Mesenteric fat pad (tissue), 1 donor: Measurements from ENCODE around the gene WNT9A. TPM values are rescaled to one million over a fixed set of nuclear protein-coding genes. Genes with fewer than 3 reads are reported as not detected.
"Not testable (repeated sequence)": the region's sequence is repeated elsewhere in the genome, so short reads cannot be mapped to it uniquely, and the experiment has no call there.

Source experiments
- DNase-seq: peaks from one replicate; pipeline ENCODE4 v3.0.0-alpha.2; 2020; ENCODE audit warnings: low spot score
- long read RNA-seq: library from polyadenylated mRNA; unstranded; transcript quantifications from one replicate; pipeline ENCODE4 v2.0.0, GENCODE V29; 2020
- total RNA-seq: library from RNA; stranded (reverse); fragmentation: NEBNext Ultra II Directional; extraction: Animal tissue kit (Norgen Biotek cat#: 25700); gene quantifications from one replicate; pipeline ENCODE4 v1.2.1, GENCODE V29; 2021
- donor health status: DM: yes; HTN: yes; CAD: no.

The WNT9A gene, protein sequence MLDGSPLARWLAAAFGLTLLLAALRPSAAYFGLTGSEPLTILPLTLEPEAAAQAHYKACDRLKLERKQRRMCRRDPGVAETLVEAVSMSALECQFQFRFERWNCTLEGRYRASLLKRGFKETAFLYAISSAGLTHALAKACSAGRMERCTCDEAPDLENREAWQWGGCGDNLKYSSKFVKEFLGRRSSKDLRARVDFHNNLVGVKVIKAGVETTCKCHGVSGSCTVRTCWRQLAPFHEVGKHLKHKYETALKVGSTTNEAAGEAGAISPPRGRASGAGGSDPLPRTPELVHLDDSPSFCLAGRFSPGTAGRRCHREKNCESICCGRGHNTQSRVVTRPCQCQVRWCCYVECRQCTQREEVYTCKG
- 1.3 TPM for total RNA-seq
- long read RNA-seq, partial matches to known transcripts: 0 of 3 reads
- long read RNA-seq, other reads (novel, unspliced or antisense): 2 of 3 reads

DNA sequence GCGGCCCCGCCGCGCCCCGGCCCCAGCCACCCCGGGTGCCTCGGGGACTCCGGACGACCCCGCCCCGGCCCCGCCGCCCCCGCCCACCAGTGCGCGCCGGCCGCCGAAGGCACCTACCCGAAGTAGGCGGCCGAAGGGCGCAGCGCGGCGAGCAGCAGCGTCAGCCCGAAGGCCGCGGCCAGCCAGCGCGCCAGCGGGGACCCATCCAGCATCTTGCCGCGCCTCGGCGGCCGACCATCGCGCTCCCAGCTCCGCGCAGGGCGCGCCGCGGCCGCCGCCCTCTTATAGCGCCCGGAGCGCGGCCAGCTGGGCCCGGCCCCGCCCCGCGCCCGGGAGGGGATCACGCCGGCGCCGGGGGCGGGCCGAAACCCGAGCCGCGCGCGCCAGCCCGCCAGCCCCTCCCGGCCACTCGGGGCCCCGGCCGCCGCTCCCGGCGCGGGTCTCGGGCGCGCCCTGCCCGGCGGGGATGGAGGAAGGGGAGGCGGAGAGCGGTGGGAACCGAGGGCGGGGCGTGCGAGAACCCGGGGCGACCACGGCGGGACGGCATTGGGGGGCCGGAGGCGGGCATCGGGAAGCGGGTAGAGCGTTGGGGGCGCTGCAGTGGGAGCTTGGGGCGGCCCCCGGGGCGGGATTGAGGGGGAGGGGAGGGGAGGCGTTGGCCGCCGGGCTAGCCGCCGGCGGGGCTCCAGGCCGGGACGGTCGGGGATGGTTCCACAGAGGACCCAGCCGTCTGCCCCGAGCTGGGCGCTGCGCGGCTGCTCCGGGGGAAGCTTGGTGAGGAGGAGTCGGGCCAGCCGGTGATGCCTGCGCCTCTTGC, at the start of gene WNT9A:
Gene WNT9A (minus strand): TSS at position 257 of the 817 bp plus-strand sequence. CDS start 45 bp downstream, at position 212.
- peak; percentile 87 for DNase-seq

DNA sequence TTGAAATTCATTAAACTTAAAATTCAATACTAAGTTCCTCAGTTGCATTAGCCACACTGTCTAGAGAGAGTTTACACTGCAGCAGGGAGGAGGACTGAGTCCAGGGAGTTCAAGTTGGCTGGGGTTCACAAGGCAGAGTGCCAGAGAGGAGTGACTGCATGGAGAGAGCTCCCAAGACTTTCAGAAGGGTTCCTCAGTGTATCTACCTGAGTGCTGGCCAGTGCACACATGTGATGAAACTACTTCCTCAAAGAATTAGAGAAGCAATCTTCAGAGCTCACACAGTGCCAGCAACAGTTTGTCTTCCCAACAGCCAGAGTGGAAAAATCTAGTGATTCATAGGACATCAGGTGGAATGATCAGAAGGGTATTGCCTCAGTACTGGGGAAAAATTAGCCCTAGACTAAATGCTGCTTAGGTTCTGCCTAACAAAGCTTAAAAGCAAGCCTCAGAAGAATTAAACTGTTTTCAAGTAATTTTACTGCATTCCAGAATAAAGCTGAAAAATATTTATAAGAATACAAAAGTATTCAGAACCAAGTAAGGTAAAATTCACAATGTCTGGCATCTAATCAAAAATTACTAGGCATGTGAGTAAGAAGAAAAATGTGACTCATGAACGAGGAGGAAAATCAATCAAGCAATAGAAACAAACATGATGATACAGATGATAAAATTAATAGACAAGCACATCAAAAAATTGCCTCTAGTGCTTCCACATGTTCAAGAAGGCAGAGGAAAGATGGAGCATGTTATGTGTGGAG, 48.6 kb upstream of the WNT9A start:
- DNase-seq: peak; percentile 22

DNA sequence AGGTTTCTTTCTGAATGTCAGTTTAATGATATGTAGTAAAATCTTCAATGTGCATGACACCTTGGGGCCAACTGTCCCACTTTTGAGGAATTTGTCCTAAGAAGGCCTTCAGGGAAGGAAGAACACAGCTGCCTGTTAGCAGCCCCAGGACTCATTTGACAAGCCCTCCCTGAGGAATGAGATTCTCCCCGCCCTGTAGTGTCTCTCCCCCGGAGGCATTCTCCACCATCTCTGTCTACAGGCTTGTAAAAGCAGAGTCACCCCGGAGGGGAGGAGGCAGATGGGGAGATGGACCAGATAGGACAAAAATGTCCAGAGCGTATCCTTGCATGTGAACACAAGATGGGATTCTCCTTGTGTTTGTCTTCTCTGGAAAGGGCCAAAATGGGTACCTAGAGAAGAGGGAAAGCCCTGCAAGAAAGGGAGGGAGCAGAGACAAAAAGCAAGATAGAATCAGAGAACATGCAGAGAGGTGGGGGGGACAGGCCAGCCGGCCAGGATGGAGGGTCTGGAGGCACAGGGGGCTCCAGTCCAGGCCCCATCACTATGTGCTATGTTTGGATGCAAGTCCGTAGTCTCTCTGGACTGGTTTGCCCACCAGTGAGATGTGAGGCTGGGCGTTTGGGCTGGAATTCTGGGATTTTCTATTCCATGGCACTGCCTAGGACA, 47.0 kb upstream of the WNT9A start:
- DNase-seq: peak; percentile 53

DNA sequence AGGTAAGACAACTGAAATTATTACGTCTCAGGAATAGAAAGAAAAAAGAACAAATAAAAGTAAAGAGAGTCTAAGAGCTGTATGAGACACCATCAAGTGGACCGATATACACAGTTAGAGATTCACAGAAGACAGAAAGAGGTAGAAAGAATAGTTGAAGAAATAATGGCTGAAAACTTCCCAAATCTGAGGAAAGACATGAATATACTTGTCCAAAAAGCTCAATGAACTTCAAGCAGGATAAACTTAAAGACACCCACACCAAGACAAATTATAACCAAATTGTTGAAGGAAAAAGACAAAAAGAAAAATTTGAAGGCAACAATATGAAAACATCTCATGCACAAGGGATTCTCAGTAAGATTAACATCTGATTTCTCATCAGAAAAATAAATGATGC, 39.4 kb upstream of the WNT9A start:
- no peak for DNase-seq

DNA sequence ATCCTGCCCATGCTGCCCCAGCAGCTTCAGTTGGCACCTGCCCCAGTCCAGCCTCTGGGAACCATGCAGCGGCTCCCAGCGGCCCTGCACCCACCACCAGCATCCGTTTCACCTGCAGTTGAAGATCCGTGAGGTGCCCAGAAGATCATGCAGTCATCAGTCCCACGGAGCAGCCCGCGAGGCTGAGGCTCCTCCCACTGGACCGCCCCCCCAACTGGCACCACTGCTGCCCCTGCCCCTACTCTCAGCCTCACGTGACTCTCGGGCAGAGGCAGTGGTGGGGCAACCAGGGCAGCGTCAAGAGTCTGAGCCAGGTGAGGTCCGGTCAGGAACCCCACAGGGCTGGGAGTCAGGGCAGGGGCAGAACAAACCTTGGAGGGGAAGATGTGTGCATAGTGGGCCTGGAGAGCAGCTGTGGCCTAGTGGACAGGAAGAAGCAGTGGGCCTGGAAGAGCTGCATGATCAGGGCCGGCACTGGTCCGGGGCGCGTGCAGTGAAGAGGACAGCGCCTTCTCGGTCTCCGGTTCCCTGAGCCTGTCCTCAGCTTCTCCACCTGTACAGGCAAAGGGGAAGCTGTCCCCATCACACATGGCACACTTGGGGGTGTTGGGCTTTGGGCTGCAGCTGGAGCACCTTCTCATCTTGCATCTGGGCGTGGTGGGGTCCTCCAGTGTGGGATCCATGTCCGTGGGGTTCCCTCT, 28.0 kb upstream of the WNT9A start:
- peak; percentile 82 for DNase-seq

DNA sequence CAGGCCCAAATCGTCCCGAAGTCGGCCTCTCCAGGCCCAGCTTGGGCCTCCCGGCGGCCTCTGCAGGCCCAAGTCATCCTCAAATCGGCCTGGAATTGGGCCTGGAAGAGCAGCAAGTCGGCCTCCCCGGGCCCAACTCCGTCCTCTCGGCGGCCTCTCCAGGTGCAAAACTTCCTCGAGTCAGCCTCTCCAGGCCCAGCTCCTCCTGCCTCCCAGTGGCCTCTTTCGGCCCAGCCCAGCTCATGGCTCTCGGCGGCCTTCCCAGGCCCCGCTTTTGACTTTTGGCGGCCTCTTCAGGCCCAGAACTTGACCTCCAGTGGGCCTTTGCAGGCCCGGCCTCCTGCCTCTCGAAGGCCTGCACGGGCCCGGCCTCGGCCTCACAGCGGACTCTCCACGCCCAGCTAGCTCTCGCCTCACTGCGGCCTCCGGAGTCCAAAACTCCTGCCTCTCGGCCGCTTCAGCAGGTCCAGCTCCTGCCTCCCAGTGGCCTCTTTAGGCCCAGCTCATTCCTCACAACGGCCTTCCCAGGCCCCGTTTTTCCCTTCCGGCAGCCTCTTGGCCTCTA, 26.1 kb upstream of the WNT9A start:
- DNase-seq: not testable (repeated sequence)

DNA sequence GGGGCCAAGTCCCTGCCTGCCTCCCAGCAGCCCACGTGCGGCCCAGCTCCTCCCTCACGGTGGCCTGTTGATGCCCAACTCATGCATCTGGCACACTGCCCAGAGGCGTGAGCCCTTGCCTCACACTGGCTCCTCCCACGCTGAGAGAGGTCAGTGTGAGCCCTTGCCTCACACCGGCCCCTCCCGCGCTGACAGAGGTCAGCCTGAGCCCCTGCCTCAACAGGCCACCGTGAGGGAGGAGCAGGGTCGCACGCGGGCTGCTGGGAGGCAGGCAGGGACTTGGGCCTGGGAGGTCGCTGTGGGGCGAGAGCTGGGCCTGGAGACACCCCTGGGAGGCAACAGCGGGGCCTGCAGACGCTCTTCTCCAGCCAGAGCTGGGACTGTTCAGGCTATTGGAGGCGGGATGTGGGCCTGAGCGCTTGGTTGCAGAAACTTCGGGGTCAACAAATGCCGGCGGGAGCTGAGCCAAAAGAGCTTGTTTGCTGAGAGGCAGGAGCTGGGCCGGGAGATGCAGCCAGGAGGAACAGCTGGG, 25.2 kb upstream of the WNT9A start:
- DNase-seq: peak; percentile 90

DNA sequence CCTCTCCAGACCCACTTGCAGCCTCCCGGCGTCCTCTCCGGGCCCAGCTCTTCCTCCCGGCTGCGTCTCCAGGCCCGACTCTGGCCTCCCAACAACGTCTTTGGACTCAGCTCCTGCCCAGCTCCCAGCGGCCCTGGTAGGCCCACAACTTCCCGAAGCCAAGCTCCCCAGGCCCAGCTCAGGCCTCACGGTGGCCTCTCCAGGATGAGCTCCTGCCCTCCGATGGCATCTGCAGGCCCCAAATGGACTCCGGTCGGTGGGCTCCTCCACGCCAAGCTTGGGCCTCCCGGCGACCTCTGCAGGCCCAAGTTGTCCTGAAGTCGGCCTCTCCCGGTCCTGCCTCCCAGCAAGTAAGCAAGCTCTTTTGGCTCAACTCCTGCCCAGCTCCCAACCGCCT, 24.5 kb upstream of the WNT9A start:
- not testable (repeated sequence) for DNase-seq

DNA sequence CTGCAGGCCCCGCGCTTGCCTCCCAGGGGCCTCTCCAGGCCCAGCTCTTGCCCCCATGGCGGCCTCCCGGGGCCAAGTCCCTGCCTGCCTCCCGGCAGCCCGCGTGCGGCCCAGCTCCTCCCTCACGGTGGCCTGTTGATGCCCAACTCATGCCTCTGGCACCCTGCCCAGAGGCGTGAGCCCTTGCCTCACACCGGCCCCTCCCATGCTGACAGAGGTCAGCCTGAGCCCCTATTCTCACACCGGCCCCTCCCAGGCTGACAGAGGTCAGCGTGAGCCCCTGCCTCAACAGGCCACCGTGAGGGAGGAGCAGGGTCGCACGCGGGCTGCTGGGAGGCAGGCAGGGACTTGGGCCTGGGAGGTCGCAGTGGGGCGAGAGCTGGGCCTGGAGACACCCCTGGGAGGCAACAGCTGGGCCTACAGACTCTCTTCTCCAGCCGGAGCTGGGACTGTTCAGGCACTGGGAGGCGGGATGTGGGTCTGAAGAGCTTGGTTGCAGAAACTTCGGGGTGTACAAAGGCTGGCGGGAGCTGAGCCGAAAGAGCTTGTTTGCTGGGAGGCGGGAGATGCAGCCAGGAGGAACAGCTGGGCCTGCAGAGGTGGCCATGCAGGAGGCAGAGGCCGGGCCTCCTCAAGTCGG, 24.0 kb upstream of the WNT9A start:
- DNase-seq: not testable (repeated sequence)

DNA sequence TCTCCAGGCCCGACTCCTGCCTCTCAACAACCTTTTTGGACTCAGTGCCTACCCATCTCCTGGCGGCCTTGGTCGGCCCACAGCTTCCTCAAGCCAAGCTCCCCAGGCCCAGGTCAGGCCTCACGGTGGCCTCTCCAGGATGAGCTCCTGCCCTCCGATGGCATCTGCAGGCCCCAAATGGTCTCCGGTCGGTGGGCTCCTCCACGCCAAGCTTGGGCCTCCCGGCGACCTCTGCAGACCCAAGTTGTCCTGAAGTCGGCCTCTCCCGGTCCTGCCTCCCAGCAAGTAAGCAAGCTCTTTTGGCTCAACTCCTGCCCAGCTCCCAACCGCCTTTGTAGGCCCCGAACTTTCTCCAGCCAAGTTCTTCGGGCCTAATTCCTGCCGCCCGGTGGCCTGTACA, 23.5 kb upstream of the WNT9A start:
- not testable (repeated sequence) for DNase-seq

DNA sequence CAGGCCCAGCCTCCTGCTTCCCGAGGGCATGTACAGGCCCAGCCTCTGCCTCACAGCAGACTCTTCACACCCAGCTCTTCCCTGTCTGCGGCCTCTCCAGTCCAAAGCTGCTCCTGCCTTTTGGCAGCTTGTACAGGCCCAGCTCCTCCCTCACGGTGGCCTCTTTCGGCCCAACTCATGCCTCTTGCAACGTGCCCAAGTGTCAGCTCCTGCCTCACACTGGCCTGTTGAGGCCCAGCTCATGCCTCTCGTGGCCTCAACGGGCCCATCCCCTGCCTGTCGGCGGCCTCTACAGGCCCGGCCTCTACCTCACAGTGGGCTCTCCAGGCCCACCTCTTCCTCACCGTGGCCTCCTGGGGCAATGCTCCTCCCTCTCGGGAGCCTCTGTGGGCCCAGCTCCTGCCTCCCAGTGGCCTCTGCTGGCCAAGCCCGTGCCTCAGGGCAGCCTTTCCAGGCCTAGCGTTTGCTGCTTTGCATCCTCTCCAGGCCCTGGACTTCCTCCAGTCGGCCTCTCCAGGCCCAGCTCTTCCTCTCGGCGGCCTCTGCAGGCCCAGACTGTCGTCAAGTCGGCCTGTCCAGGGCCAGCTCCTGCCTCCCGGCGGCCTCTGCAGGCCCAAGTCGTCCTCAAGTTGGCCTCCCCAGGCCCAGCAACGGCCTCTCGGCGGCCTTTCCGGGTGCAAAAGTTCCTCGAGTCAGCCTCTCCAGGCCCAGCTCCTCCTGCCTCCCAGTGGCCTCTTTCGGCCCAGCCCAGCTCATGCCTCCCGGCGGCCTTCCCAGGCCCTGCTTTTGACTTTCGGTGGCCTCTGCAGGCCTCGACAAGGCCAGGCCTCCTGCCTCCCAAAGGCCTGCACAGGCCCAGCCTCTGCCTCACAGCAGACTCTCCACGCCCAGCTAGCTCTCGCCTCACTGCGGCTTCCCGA, 22.6 kb upstream of the WNT9A start:
- DNase-seq: not testable (repeated sequence)

DNA sequence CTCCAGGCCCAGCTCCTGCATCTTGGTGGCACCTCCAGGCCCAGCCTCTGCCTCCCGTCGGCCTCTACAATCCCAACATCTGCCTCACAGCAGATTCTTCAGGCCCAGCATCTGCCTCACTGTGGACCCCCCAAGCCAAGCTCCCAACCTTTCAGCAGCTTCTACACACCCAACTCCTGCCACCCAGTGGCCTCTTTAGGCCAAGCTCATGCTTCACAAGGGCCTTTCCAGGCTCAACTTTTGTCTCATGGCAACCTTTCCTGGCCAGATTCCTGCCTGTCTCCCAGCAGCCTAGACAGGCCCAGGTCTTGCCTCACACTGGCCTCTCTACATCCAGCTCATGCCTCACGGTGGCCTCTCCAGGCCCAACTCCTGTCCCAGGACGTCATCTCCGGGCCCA, 20.1 kb upstream of the WNT9A start:
- DNase-seq: not testable (repeated sequence)

DNA sequence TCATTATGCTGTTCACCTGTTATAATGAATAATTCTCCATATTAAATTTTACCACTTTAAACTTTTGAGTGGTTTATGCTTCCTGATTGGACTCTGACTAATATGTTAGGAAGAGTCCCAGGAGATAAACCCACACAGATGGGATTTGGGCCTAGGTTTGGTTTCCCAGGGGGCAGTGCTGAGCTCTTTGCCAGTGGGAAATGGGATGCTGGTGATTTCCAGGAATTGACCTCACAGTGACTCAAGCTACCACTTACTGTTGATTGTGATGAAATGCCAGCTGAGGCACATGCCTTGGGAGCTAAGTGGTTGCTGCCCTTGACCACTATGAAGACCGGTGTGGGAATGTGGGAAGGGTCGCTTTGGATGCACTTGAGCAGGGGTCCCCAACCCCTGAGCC, 19.0 kb upstream of the WNT9A start:
- DNase-seq: not testable (repeated sequence)

DNA sequence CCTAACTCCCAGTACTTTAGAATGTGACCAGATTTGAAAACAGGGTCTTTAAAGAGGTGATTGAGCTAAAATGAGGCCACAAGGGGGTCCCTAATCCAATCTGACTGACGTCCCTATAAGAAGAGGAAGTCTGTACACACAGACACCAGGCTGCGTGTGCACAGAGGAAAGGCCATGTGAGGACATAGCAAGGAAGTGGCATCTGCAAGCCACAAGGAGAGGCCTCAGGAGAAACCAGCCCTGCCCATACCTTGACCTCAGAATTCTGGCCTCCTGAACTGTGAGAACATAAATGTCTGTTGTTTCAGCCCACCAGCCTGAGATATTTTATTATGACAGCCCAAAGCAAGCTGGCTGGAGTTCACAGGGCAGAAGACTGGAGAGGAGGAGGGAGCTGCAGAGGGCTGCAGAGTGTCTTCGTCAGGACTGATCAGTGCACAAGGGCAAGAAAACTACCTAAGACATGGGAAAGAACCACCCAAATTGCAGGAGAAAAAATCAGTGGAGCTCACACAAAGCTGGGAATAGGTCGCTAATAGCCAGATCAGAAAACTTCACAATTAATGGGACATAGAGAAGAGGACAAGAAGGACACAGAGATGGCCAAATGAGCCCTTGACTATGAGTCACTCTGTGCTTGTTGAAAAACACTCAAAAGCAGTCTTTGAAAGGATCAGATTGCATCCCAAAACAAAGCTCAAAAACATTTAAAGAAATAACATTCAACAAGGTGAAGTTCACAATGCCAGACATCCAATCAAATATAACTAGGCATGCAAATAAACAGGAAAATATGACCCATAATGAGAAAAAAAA, 14.1 kb upstream of the WNT9A start:
- DNase-seq: peak; percentile 30

DNA sequence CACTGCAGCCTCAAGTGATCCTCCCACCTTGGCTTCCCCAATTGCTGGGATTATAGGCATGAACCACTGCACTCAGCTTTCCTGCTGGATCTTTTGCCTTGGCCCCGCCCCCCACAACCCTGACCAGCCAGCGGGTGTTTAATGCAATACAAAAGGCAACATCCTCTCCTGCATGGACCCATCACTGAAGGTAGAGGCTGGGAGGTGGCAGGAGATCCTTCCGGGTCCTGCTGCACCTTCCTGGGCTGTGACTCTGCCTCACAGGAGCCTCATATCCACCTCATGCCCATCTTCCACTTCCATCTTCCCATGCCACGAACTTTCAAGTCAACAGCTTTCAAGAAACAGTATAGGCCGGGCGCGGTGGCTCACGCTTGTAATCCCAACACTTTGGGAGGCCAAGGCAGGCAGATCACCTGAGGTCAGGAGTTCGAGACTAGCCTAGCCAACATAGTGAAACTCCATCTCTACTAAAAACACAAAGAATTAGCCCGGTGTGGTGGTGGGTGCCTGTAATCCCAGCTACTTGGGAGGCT, 11.7 kb upstream of the WNT9A start:
- peak; percentile 45 for DNase-seq

DNA sequence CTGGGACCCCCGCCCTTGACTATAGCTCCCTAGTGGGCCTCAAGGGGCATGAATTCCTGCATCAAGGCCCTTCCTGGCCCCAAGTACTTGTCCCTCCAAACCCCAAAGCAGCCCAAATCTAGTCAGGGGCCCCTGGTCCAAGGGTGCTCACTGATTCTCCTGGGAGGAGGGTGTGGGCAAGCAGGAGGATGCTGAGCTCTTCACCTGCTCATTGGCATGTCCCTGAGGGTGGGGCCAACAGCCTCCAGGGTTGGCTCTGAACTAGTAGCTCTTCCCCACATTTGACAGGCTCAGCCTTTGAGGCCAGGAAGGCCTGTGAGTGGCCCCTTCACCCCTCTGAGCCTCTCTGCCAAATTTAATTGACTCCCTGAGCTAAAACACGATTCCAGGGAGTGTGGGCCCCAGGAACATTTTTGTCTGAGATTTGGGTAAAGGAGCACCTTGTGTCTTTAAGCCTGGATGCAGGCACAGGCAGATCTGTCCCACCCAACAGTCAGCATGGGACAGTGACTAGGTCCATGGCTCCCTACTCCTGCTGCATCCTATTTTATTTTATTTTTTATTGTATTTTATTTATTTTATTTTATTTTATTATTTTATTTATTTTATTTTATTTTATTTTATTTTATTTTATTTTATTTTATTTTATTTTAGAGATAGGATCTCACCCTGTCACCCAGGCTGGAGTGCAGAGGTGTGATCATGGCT, 11.0 kb upstream of the WNT9A start:
- peak; percentile 24 for DNase-seq
